ENCODE data around the gene AK2.
"Not testable (repeated sequence)": the region's sequence is repeated elsewhere in the genome, so short reads cannot be mapped to it uniquely, and the experiment has no call there.

AK2 gene

GRCh38 chr1:32997381-32997891 is 39.2 kb downstream of the AK2 start:
- no peak overlapping the region for H3K9ac ChIP-seq (ENCODE audit: low read length)
- peaks cover 16% of the 10 kb centered on the region for H3F3A ChIP-seq (ENCODE audit: insufficient read depth, low read length)
- H2AFZ ChIP-seq (ENCODE audit: low read length): no peak overlapping the region
- no peaks in the 10 kb centered on the region for H3K79me2 ChIP-seq (ENCODE audit: low read length)
- DNase-seq: no peak
- H3K4me1 ChIP-seq (ENCODE audit: low read length): peaks cover 15% of the 10 kb centered on the region
- H3K9me2 ChIP-seq (replicated peaks; ENCODE audit: insufficient read depth, low read length): no peaks in the 10 kb centered on the region
- no peak overlapping the region for H3K27ac ChIP-seq (ENCODE audit: low read length)
- no peaks in the 10 kb centered on the region for H4K20me1 ChIP-seq (ENCODE audit: insufficient read depth, low read length)
- no peaks in the 10 kb centered on the region for H3K27me3 ChIP-seq (replicated peaks; ENCODE audit: insufficient read depth, low read length)
- H3K9me3 ChIP-seq (replicated peaks; ENCODE audit: insufficient read depth, low read length): no peaks in the 10 kb centered on the region
- no peak overlapping the region for H3K4me3 ChIP-seq (ENCODE audit: low read length)
- no peaks in the 10 kb centered on the region for H3K36me3 ChIP-seq (replicated peaks; ENCODE audit: insufficient read depth, low read length)
- H3K4me2 ChIP-seq (ENCODE audit: low read depth, low read length): no peak overlapping the region
- TF ChIP-seq EZH2phosphoT487 (IDR thresholded peaks at IDR 0.05; ENCODE audit: low read length) (no peak), EZH2 (optimal IDR thresholded peaks at IDR 0.05; ENCODE audit: low read depth, low read length) (no peak)
- TF ChIP-seq, protein P1, sequence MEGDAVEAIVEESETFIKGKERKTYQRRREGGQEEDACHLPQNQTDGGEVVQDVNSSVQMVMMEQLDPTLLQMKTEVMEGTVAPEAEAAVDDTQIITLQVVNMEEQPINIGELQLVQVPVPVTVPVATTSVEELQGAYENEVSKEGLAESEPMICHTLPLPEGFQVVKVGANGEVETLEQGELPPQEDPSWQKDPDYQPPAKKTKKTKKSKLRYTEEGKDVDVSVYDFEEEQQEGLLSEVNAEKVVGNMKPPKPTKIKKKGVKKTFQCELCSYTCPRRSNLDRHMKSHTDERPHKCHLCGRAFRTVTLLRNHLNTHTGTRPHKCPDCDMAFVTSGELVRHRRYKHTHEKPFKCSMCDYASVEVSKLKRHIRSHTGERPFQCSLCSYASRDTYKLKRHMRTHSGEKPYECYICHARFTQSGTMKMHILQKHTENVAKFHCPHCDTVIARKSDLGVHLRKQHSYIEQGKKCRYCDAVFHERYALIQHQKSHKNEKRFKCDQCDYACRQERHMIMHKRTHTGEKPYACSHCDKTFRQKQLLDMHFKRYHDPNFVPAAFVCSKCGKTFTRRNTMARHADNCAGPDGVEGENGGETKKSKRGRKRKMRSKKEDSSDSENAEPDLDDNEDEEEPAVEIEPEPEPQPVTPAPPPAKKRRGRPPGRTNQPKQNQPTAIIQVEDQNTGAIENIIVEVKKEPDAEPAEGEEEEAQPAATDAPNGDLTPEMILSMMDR (IDR thresholded peaks at IDR 0.05; ENCODE audit: low read length): no peak

GRCh38 chr1:32993324-32993636 is 43.4 kb downstream of the AK2 start:
- not testable (repeated sequence) for H4K20me1 ChIP-seq (ENCODE audit: insufficient read depth, low read length); H3K9me2 ChIP-seq (replicated peaks; ENCODE audit: insufficient read depth, low read length); H3K79me2 ChIP-seq (ENCODE audit: low read length); DNase-seq; H3K27me3 ChIP-seq (replicated peaks; ENCODE audit: insufficient read depth, low read length); H3K9ac ChIP-seq (ENCODE audit: low read length); H3K36me3 ChIP-seq (replicated peaks; ENCODE audit: insufficient read depth, low read length); H2AFZ ChIP-seq (ENCODE audit: low read length); H3K4me3 ChIP-seq (ENCODE audit: low read length); H3K9me3 ChIP-seq (replicated peaks; ENCODE audit: insufficient read depth, low read length)
- H3K4me1 ChIP-seq (ENCODE audit: low read length): peaks cover 32% of the 10 kb centered on the region
- peak overlapping the region; percentile 76 for H3K4me2 ChIP-seq (ENCODE audit: low read depth, low read length)
- peaks cover 28% of the 10 kb centered on the region for H3F3A ChIP-seq (ENCODE audit: insufficient read depth, low read length)
- peak overlapping the region; percentile 67; the same call in 1 of the 2 replicates for H3K27ac ChIP-seq (ENCODE audit: low read length)

GRCh38 chr1:32992489-32993323 is 44.0 kb downstream of the AK2 start:
- Histone ChIP-seq H3F3A (ENCODE audit: insufficient read depth, low read length) (peaks cover 28% of the 10 kb centered on the region), H3K9ac (ENCODE audit: low read length) (peak overlapping the region; percentile 11; the same call in 1 of the 2 replicates), H3K4me2 (ENCODE audit: low read depth, low read length) (peak overlapping the region; percentile 76), H3K27me3 (replicated peaks; ENCODE audit: insufficient read depth, low read length) (no peaks in the 10 kb centered on the region), H3K27ac (ENCODE audit: low read length) (peak overlapping the region; percentile 67), H3K9me2 (replicated peaks; ENCODE audit: insufficient read depth, low read length) (no peaks in the 10 kb centered on the region), H4K20me1 (ENCODE audit: insufficient read depth, low read length) (no peaks in the 10 kb centered on the region), H3K9me3 (replicated peaks; ENCODE audit: insufficient read depth, low read length) (no peaks in the 10 kb centered on the region), H3K4me3 (ENCODE audit: low read length) (peak overlapping the region; percentile 24; the same call in 1 of the 2 replicates), H3K79me2 (ENCODE audit: low read length) (no peaks in the 10 kb centered on the region), H3K36me3 (replicated peaks; ENCODE audit: insufficient read depth, low read length) (no peaks in the 10 kb centered on the region), H2AFZ (ENCODE audit: low read length) (peak overlapping the region; percentile 49; the same call in 1 of the 2 replicates), H3K4me1 (ENCODE audit: low read length) (peaks cover 32% of the 10 kb centered on the region)
- TF ChIP-seq EZH2 (optimal IDR thresholded peaks at IDR 0.05; ENCODE audit: low read depth, low read length) (no peak), EZH2phosphoT487 (IDR thresholded peaks at IDR 0.05; ENCODE audit: low read length) (no peak)
- TF ChIP-seq, protein P1 (IDR thresholded peaks at IDR 0.05; ENCODE audit: low read length): no peak
- DNase-seq: peak; percentile 94

Measured in MM.1S (cell line).